IPS DF 6.9 (cell line): ENCODE data around the gene CTDNEP1.

Experiments
- DNase-seq: peaks from one replicate; pipeline ENCODE4 v3.0.0-alpha.2; 2013; ENCODE audit warnings: low read depth, low spot score
- H3K27ac ChIP-seq: one replicate; pipeline ENCODE4 v1.5.1; 2013; ENCODE audit warnings: low read length, control low read depth
- H3K27me3 ChIP-seq: 2 replicates; pipeline ENCODE4 v1.6.1; 2013; ENCODE audit warnings: mild to moderate bottlenecking, low read length; ENCODE audit not compliant: control insufficient read depth, insufficient read depth
- H3K36me3 ChIP-seq: 2 replicates; pipeline ENCODE4 v1.6.1; 2013; ENCODE audit warnings: low read length; ENCODE audit not compliant: control insufficient read depth, insufficient read depth
- H3K4me1 ChIP-seq: 2 replicates; pipeline ENCODE4 v1.6.1; 2013; ENCODE audit warnings: low read length; ENCODE audit not compliant: control insufficient read depth, insufficient read depth
- H3K4me3 ChIP-seq: 2 replicates; pipeline ENCODE4 v1.5.1; 2013; ENCODE audit warnings: mild to moderate bottlenecking, low read length
- H3K9me3 ChIP-seq: 2 replicates; pipeline ENCODE4 v1.6.1; 2013; ENCODE audit warnings: low read length, inconsistent platforms; ENCODE audit not compliant: control insufficient read depth, insufficient read depth
- WGBS: extraction: QIAGEN DNeasy Blood & Tissue Kit; methylation state at CpG from one replicate; pipeline ENCODE4 v1.1.7; 2013; ENCODE audit warnings: mixed read lengths, missing lambda C conversion rate; ENCODE audit not compliant: insufficient read length, insufficient coverage; 5-methylcytosine and 5-hydroxymethylcytosine counted together

Gene CTDNEP1

GRCh38 chr17:7279448-7279847 lies 27.9 kb upstream of the CTDNEP1 start:
- Histone ChIP-seq H3K9me3 (no peaks in the 10 kb centered on the region), H3K4me1 (peaks cover 2% of the 10 kb centered on the region), H3K27ac (no peak overlapping the region), H3K36me3 (peaks cover 4% of the 10 kb centered on the region; the same call in 1 of the 2 replicates), H3K27me3 (no peaks in the 10 kb centered on the region), H3K4me3 (no peak overlapping the region)
- WGBS: no CpG with 5 or more reads among the region's 8 CpGs
- DNase-seq: no peak

GRCh38 chr17:7266784-7267183 lies 15.2 kb upstream of the CTDNEP1 start:
- H3K27ac ChIP-seq: no peak overlapping the region
- peaks cover 2% of the 10 kb centered on the region; the same call in 1 of the 2 replicates for H3K4me1 ChIP-seq
- no peak overlapping the region for H3K4me3 ChIP-seq
- no peaks in the 10 kb centered on the region for H3K27me3 ChIP-seq
- no peaks in the 10 kb centered on the region for H3K9me3 ChIP-seq
- H3K36me3 ChIP-seq: no peaks in the 10 kb centered on the region
- no peak for DNase-seq
- whole genome bisulfite sequencing: no CpG with 5 or more reads among the region's 1 CpG

DNA sequence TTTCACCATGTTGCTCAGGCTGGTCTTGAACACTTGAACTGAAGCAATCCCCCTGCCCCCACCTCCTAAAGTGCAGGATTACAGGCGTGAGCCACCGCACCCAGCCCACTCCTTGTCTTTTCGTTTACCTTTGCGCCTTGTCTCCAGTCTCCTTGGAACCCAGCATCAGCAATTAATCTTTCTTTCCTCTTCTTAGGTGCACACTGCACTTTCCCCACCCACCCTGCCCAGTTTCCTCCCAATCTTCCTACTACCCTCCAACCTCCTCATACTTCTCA lies 12.2 kb upstream of the CTDNEP1 start:
- Histone ChIP-seq H3K27ac (no peak overlapping the region), H3K9me3 (no peaks in the 10 kb centered on the region), H3K4me3 (peak overlapping the region; percentile 98; the same call in 1 of the 2 replicates), H3K4me1 (peaks cover 2% of the 10 kb centered on the region), H3K36me3 (peaks cover 7% of the 10 kb centered on the region; the same call in 1 of the 2 replicates), H3K27me3 (no peaks in the 10 kb centered on the region)
- no peak for DNase-seq
- WGBS: no CpG with 5 or more reads among the region's 4 CpGs

DNA sequence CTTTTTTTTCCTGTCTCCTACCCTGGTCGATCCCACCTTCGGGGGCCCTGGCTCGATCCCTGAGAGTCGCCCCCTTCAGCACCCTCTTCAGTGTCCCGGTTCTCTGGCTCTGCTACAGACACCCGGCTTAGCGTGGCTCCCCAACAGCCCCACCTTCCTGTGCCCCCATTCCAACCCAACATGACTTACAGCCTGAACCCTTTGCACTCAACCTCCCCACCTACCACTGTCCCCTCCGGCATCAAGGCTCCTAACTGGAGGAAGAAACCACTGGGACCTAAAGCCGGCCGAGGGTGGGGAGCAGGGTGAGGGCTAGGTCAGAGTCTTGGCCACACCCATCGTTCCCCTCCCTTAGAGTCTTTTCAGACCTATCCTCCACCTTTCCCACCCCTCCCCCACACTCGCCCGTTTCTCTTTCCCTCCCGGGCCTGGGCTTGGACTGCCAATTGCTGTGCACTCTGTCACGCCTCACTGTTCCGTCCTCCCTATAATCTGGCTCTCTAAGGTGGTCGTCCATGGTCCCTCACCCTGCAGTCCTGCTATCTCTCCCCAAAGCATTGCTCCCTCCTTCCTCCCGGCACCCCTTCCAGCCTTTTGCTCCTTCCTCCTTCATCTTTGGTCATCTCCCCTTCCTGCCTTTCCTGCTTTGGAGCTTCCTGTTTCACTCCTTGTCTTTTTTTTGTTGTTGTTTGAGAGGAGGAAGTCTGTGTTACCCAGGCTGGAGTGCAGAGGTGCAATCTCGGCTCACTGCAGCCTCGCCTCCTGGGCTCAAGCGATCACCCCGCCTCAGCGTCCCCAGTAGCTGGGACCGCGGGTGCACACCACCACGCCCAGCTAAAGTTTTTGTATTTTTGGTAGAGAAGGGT lies 11.6 kb upstream of the CTDNEP1 start:
- Histone ChIP-seq H3K27ac (no peak overlapping the region), H3K4me1 (peaks cover 2% of the 10 kb centered on the region)

DNA sequence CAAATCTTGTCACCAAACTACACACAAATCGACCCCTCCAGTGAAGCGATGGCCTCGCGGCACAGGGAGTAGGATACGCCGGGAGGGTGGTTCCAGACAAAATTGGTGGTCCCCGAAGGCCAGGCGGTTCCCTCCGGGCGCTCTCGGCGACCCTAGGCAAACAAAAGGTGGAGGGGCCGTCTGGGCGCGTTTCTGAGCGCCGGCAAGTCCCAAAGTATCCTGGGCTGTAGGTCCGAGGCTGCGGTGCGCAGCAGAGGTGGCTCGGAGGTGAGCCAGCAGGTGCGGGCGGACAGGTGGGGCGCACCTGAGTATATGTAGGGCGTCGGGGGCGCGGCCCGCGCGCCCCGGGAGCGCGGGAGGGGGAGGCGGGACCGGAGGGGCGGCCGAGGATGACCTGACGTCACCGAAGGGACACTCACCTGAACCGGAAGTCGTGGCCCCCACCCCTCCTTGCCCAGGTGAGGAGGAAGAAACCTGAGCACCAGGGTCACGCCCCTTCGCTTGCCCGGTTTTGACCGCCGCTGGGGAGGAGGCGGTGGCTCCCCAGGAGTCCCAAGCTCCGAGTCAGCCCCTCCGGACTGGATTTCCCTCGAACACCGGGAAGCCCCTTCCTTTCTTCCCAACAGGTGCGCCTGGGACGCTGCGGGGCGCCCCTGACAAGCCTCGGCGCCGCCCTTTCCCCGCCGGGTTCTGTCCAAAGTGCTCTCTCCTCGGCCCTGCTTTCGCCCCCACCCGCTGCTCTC lies 10.8 kb upstream of the CTDNEP1 start, which contains the start of gene CLDN7:
CLDN7 (minus strand) TSS at position 287 of the 743 bp plus-strand sequence. CDS start 435 bp downstream, outside the sequence.
- H3K4me1 ChIP-seq: peaks cover 2% of the 10 kb centered on the region
- peaks cover 8% of the 10 kb centered on the region; the same call in 1 of the 2 replicates for H3K36me3 ChIP-seq
- no peaks in the 10 kb centered on the region for H3K9me3 ChIP-seq
- no peak for DNase-seq
- peak within 1 kb of the TSS; percentile 98 for H3K4me3 ChIP-seq
- no peak within 1 kb of the TSS for H3K27ac ChIP-seq
- WGBS: no CpG with 5 or more reads among the region's 64 CpGs
- H3K27me3 ChIP-seq: no peaks in the 10 kb centered on the region

More for the DNA sequence above, 11.6 kb upstream of the CTDNEP1 start:
- H3K4me3 ChIP-seq: peak overlapping the region; percentile 98; the same call in 1 of the 2 replicates
- no peaks in the 10 kb centered on the region for H3K9me3 ChIP-seq
- WGBS: no CpG with 5 or more reads among the region's 26 CpGs
- no peaks in the 10 kb centered on the region for H3K27me3 ChIP-seq
- DNase-seq: no peak
- peaks cover 8% of the 10 kb centered on the region; the same call in 1 of the 2 replicates for H3K36me3 ChIP-seq

DNA sequence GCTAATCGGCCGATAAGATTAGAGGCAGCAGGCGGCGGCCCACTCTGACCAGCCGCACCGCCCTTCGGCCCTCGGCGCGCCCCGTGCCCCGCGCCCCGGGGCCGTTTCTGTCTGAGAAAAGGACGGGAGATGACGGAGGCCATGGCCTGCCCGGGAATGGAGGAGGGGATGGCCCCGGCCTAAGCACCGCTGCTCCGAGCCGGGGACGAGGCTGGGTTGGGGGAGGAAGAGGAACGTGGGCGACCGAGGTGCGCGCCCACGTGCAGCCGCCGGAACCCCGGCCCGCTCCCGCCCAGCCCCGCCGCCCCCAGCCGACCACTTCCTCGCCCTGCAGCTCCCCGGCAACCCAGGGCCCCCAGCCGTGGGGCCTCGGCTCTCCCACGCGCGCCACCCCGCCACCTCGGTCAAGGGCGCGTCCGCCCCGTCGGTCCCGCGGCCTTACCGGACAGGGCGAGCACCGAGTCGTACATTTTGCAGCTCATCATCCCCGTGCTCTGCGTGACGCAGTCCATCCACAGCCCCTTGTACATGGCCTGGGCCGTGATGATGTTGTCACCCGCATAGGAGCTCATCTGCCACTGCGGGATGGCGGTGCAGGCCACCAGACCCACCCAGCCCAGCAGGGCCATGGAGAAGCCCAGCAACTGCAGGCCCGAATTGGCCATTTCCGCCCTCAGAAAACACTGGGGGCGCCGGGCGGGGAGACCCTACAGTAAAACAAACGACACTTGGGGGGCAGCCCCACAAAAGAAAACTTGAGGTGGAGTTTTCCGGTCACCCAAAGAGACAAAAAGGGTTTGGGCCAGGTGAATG lies 10.1 kb upstream of the CTDNEP1 start:
- peaks cover 8% of the 10 kb centered on the region; the same call in 1 of the 2 replicates for H3K36me3 ChIP-seq
- H3K27ac ChIP-seq: no peak overlapping the region
- H3K4me3 ChIP-seq: peak overlapping the region; percentile 98
- DNase-seq: no peak
- no CpG with 5 or more reads among the region's 71 CpGs for WGBS
- H3K4me1 ChIP-seq: peaks cover 2% of the 10 kb centered on the region
- no peaks in the 10 kb centered on the region for H3K27me3 ChIP-seq
- H3K9me3 ChIP-seq: no peaks in the 10 kb centered on the region

- DNase-seq: no peak
- H3K4me3 ChIP-seq: peak overlapping the region; percentile 98
Observed at GRCh38 chr17:7260651-7261378, 9.3 kb upstream of the CTDNEP1 start.

DNA sequence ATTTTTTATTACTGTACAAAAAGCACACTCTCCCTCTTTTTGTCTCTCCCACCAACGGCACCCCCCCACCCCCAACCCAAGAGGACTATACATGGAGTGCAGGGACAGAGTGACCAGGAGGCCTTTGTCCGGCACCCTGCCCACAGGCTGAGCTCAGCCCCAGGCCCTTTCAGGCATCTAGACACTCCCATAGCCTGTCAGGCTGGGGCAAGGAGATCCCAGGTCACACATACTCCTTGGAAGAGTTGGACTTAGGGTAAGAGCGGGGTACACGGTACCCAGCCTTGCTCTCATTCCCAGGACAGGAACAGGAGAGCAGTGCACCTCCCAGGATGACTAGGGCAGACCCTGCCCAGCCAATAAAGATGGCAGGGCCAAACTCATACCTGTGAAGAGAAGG lies 8.6 kb upstream of the CTDNEP1 start:
- Histone ChIP-seq H3K36me3 (peaks cover 11% of the 10 kb centered on the region; the same call in 1 of the 2 replicates), H3K27ac (no peak overlapping the region), H3K9me3 (no peaks in the 10 kb centered on the region), H3K27me3 (no peaks in the 10 kb centered on the region), H3K4me3 (no peak overlapping the region; the same call in 1 of the 2 replicates), H3K4me1 (peaks cover 2% of the 10 kb centered on the region)
- no CpG with 5 or more reads among the region's 4 CpGs for WGBS
- no peak for DNase-seq

More at GRCh38 chr17:7260651-7261378, 9.3 kb upstream of the CTDNEP1 start:
- Histone ChIP-seq H3K36me3 (peaks cover 11% of the 10 kb centered on the region; the same call in 1 of the 2 replicates), H3K9me3 (no peaks in the 10 kb centered on the region), H3K27me3 (no peaks in the 10 kb centered on the region), H3K27ac (no peak overlapping the region), H3K4me1 (peaks cover 2% of the 10 kb centered on the region)
- WGBS: no CpG with 5 or more reads among the region's 54 CpGs

GRCh38 chr17:7259555-7259889 lies 8.0 kb upstream of the CTDNEP1 start:
- peaks cover 2% of the 10 kb centered on the region for H3K4me1 ChIP-seq
- DNase-seq: no peak
- WGBS: no CpG with 5 or more reads among the region's 6 CpGs
- no peaks in the 10 kb centered on the region for H3K27me3 ChIP-seq
- no peak overlapping the region for H3K27ac ChIP-seq
- peaks cover 13% of the 10 kb centered on the region; the same call in 1 of the 2 replicates for H3K36me3 ChIP-seq
- H3K9me3 ChIP-seq: no peaks in the 10 kb centered on the region
- no peak overlapping the region for H3K4me3 ChIP-seq
